PC-9 (cell line): ENCODE results near the gene IKBKG.

ENCODE experiments used
- EZH2 ChIP-seq: fragments of 200-600 bp; sonication (generic); IDR thresholded peaks from 2 replicates; pipeline ENCODE4 v1.8.0; 2017; ENCODE audit warnings: antibody characterized with exemption, low read depth
- TF ChIP-seq, protein P1 (sequence below): fragments of 200-600 bp; sonication (generic); conservative IDR thresholded peaks from 2 replicates; pipeline ENCODE4 v1.6.1; 2017; ENCODE audit warnings: mixed run types, antibody characterized with exemption, mild to moderate bottlenecking, moderate library complexity

DNA sequence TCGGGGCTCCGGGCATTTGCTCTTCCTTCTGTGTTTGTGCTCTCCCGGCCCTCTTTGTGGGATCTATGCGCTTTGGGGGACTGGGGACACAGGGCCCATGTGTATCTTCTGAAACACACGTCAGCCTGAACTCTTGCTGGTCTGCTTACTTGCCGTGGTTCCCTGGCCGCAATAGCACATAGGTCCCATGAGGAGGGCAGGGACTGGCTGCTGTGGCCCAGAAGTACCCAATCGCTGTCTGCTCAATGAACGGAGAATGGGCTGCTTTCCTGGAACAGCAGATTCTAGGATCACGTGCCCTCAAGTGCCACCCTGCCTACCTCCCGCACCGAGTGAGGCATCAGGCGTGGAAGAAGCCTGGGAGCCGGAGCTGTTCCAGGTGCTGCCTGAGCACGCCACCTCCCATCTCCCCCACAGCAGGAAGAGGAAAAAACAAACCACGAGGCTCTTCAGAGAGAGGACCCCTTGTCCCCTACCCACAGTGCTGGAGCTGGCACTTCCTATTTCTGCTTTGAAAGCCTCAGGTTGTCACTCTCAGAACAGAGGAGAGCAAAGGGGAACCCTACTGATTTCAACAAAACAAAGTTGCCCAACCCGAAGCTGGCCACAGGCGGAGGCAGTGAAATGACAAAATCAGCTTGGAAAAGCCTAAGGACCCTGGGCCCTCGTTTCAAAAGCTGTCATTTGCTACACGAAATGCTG lies 4.5 kb upstream of the IKBKG start:
- TF ChIP-seq, protein P1, sequence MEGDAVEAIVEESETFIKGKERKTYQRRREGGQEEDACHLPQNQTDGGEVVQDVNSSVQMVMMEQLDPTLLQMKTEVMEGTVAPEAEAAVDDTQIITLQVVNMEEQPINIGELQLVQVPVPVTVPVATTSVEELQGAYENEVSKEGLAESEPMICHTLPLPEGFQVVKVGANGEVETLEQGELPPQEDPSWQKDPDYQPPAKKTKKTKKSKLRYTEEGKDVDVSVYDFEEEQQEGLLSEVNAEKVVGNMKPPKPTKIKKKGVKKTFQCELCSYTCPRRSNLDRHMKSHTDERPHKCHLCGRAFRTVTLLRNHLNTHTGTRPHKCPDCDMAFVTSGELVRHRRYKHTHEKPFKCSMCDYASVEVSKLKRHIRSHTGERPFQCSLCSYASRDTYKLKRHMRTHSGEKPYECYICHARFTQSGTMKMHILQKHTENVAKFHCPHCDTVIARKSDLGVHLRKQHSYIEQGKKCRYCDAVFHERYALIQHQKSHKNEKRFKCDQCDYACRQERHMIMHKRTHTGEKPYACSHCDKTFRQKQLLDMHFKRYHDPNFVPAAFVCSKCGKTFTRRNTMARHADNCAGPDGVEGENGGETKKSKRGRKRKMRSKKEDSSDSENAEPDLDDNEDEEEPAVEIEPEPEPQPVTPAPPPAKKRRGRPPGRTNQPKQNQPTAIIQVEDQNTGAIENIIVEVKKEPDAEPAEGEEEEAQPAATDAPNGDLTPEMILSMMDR = no peak
- TF ChIP-seq EZH2 = no peak
